ENCODE results near the gene TTC33.
"Not testable (repeated sequence)": the region's sequence is repeated elsewhere in the genome, so short reads cannot be mapped to it uniquely, and the experiment has no call there.

Gene TTC33

DNA sequence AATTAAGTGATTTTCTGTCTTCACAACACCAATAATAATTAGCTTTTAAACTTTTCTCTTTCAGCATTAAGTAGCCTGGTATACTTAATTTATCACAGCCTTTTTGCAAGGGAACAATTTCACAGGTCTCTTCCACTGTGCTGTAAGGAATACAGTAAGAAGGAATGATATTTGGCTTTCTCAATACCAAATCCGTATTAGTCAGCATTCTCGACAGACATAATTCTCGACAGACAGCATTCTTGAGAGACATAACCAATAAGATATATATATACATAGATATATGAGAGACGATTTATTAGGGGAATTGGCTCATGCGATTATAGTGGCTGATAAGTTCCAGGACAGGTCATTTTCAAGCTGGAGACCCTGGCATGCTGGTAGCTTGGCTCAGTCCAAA is 24.4 kb upstream of the TTC33 start:
- DNase-seq (ENCODE audit: low read depth in 3 of 3, low spot score in 1 of 3), result no peak

DNA sequence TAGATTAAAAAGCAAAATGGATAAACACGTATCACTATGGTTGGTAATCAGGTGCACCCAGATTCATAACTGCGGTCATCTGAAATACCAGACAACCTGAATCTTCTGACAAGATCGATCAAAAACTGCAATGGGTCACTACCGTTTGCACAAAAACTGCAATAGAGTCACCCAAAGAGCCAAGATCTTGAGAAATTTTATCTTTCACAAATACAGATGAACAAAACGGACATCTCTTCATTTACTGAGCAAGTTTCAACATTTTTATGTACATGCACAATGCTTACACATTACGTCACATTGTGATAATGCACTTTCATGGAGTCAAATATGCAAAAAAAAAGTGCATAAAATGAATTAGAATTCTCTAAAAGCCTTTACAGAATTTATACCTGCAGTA is 23.8 kb upstream of the TTC33 start:
- DNase-seq (ENCODE audit: low read depth in 3 of 3, low spot score in 1 of 3), result no peak

DNA sequence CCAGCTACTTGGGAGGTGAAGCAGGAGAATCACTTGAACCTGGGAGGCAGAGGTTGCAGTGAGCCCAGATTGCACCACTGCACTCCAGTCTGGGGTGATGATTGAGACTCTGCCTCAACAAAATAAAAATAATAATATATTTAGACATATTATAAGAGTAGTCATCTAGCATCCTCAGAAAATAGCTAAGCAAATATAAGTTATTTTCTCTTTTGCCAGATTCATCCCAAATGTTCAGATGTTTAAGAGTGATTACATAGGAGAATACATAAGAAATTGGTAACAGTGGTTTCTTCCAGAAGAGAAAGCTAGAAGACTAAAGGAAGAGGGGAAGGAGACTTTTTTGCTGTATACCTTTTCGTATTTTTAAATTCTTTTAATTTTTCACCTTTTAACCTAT is 22.4 kb upstream of the TTC33 start:
- no peak for DNase-seq (ENCODE audit: low read depth in 3 of 3, low spot score in 1 of 3)

DNA sequence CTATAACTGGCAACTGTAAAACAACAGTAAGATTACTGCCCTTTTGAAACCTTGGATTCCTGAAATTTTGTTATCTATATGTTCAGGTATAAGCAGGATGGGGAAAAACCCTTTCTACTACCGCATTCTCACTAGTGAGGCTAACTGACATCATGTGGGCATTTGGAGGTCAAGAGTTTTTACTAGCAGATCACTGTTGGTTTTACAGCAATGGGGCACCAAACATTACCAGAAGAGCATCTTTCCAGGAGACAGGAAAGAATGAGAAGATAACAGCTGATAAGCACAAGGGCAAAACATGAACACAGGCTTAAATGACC is 20.9 kb upstream of the TTC33 start:
- DNase-seq (ENCODE audit: low read depth in 3 of 3, low spot score in 1 of 3), result no peak

DNA sequence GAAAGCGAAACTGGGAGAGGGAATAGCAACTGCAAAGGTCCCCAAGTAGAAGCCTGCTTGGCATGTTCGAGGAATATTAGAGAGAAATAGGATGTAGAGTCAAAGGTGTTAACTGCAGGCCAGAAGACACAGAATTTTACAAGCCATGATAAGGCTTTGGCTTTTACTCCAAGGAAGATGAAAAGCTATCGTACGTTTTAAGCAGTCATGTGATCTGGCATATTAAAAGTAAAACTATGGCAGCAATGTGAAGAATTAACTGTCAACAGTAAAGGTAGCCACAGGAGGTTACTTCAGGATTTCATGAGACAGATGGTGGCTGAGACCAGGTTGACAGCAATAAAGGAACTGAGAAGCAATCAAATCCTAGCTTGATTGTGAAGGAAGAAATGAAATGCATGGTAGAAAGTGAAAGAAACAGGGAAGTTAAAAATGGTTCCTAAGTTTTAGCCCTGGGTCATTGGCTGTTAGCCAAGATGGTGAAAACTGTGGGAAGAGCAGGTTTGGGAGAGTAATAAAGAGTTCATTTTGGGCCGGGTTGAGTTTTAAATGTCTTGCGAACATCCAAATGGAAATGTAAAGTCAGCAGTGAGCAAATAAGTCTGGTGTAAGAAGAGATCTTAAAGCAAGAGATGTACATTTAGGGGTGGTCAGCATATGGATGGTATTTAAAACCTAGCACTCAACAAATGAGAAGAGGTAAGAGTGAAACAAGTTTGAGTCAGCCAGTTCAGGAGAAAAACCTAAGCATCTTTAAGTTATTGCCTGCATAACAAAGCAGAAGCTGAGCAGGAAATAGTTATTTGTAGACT is 20.3 kb upstream of the TTC33 start:
- DNase-seq (ENCODE audit: low read depth in 3 of 3, low spot score in 1 of 3), result no peak

DNA sequence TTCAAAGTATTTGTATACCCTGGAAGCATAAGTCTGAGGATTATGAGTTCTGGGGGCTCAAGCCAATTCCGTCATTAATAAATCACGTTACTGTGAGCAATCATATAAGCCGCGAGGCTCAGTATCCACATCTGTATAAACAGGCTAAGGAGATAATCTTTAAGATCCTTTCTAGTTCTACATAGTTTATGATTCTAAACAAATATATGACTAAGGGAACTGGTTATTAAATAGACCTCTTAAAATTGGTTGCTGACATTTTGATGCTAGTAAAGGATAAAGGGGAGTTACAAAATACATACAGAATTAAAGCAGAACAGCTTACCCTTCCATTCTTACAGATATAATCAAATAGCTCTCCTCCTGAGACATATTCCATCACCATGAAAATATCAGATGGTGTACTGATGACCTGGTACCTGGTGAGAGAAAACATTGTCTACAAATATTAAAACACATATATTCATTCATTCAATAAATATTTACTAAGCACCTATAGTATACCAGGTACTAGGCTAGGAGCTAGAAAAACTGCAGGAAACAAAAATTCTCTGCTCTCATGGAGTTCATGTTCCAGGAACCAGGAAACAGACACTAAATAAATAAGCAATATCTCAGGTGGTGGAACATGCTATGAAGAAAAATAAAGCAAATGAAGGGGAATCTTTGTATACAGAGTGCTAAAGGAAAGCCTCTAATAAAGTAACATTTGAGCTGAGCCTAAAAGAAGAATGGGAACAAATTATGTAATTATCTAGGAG is 19.5 kb upstream of the TTC33 start:
- DNase-seq (ENCODE audit: low read depth in 3 of 3, low spot score in 1 of 3), result no peak

DNA sequence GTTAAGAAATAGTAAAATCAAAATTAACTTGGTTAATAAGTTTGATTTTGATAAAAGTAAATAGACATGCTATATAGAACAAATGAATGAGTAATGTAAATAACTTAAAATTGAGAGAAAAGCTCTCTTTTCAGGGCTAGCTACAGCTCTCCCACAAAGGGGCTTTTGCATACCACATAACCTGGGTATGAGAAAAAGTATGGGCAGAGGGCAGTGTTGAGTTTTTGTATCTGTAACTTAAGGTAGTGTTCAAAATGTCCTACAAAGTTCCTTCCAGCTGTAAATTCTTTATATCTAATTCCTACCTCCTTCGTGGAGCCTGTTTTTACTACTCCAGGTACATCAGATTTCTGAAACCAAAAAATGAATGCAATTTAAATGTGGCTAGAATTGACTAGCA is 18.9 kb upstream of the TTC33 start:
- no peak for DNase-seq (ENCODE audit: low read depth in 3 of 3, low spot score in 1 of 3)

DNA sequence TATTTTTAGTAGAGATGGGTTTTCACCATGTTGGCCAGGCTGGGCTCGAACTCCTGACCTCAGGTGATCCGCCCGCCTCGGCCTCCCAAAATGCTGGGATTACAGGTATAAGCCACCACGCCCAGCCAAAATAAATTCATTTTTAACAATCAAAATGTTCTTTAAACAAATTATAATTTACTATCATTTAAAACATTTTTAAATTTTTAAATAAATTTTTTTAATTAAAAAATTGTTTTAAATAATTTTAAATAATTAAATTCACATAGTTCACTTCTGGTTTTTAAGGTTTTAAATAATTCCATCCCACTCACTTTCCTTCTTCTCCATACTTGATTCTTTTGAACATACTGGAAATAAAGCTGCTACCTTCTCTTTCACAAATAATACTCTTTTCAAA is 15.0 kb upstream of the TTC33 start:
- no peak for DNase-seq (ENCODE audit: low read depth in 3 of 3, low spot score in 1 of 3)

DNA sequence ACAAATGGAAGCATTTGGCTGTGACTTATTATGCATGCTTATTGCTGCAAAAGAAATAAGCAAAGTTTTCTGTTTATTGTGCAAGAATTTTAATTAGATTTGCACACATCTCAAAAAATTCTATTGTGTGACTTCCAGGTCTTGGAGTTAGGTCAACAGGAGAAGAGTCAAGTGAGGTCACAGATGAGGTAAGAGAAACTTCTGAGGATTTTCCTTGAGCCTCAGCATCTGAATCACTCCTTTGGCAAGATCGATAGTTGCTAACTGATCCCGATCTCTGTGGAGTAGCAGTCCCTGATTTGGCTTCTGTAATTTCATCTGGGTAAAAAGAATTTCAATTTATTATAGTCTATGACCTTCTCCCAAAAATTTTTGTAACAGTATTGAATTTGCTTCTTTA is 6.9 kb upstream of the TTC33 start:
- DNase-seq (ENCODE audit: low read depth in 3 of 3, low spot score in 1 of 3), result no peak

DNA sequence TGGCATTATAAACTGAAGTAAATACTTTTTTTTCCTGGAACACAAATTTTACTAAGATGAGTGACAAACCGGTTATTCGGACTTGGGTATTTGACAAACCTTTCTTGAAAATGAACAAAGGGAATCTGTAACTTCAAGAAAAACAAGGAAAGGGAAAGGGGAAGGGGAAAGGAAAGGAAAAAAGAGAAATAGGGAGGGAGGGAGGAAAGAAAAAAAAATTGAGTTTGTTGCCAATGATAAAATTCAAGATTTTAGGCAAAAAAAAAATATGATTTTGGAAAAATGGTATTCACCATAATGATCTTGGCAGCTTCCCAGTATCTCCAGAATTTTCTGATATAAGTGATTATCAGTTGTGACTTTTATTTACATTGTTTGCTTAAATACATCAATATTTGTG is 1.6 kb upstream of the TTC33 start:
- DNase-seq (ENCODE audit: low read depth in 3 of 3, low spot score in 1 of 3), result no peak

DNA sequence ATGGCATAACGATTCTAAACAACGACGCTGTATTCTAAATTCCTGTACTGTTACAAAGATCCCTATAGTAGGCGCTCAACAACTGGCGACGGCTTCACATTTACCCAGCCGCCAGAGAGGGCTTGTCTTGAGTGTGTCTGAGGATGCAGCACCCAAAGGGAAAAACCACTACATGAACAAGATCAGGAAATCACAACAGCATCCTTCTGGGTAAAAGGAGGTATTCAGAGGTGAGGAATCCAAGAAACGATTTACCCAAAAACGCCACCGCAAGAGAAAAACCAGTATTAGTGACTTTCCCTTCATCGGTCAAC is 711 bp downstream of the TTC33 start:
- peak; percentile 15 to 38 (median 38) for DNase-seq (ENCODE audit: low read depth in 3 of 3, low spot score in 1 of 3)

DNA sequence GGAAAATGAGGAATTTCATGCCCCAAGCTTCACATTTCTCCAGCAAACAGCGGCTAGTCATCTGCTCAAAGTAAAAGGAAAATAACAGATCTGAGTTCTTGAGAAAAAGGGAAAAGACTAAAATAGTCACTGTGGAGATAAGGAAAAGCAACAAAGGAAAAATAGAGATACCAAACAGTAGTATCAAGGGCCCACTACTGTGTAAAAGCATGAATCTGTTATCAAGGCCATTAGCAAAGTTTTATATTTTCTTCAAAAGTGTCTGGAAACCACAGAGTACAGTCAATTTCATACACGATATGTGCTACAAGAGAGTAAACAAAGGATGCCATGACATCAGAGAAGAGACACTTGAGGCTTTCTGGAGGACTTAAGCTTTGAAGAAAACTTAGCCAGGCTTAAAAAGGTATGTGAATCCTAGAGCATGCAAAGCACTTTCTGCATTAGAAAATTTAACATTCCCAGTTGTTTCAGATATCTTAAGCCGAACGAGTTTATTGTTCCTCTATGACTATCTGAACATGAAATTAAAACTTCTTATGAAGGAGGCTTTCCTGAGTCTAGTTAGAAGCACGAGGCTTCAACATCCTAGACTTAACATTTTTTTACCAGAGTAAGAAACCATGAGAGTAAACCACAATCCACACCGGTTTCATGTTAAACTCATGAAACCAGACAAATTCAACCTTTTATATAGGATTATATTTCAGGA is 1.2 kb downstream of the TTC33 start:
- no peak for DNase-seq (ENCODE audit: low read depth in 3 of 3, low spot score in 1 of 3)

DNA sequence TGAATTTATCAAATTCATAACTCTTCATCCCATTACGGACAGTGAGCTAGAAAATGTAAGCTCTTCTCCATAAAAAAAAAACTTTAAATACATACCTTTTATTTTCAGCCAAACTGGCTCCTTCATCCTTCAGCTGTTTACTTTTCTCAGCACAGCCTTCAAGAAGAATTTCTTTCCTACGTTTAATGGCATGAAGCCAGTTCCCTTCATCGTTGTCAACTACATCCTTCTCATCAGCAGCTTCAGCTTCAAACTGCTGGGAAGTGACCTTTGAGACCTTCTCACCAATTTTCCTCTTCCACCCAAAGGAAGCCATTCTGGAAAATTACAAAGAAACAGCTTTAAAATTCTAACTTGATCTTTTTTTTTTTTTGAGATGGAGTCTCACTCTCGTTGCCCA is 9.1 kb downstream of the TTC33 start:
- DNase-seq (ENCODE audit: low read depth in 3 of 3, low spot score in 1 of 3), result no peak

DNA sequence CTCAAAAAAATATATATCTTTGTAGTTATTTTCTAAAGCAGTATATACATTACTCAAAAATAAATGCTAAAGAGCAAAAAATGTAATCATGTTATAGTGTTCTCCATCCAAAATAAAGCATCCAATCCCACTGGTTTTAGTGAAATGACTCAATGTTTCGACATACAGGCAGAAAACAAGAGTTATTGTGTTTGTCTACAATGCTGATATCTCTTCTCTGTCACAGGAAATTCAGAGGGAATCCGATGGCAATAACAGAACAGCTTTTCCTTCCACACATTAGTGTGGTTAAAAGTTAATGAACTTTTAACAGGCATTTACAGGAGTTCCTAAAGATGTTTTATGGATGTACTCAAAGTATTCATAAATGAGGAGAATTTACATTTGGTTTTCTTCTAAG is 12.0 kb downstream of the TTC33 start:
- DNase-seq (ENCODE audit: low read depth in 3 of 3, low spot score in 1 of 3), result no peak

DNA sequence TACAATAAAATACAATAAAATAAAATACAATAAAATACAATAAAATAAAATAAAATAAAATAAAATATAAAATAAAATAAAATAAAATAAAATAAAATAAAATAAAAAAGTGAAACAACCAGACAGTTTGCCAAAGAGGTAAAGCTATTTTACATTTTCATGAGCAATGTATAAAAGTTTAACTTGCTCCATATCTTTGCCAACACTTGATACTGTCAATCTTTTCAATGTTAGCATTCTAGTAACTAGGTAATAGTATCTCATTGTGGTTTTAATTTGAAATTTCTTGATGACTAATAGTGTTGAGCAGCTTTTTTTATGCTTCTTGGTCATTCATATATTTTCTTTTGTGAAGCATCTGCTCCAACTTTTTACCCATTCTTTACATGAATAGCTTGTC is 17.3 kb downstream of the TTC33 start:
- no peak for DNase-seq (ENCODE audit: low read depth in 3 of 3, low spot score in 1 of 3)

DNA sequence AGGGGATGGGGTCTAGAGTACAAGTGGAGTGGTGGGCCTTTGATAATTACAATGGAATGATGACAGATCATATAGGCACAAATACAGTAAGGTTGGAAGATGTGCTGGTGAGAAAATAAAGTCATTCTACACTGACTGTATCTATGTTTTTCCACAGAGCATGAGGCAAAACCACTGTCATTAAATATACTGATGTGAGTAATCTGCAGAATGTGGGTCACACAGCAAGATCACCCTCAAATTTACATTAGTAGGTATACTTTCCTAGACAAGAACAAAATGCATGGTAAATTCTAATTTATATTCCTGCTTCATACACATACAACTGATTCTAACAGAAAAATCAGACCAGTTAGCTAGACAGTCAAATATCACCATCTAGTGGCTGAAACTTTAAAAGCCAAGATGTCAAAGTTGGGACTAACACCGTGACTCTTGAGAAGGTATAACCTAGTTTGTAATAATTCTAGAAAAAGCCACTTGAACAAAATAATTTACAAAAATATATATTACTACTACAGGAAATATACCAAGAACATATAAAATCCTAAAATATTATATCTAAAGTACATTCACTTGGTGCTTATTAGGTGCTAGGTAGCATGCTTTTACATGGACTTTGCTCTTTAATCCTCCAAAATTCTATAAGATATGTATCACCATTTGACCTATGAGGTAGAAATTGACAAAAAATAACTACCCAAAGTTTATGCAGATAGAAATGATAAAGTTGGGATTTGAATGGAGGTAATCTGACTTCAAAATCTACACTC is 19.5 kb downstream of the TTC33 start:
- no peak for DNase-seq (ENCODE audit: low read depth in 3 of 3, low spot score in 1 of 3)

DNA sequence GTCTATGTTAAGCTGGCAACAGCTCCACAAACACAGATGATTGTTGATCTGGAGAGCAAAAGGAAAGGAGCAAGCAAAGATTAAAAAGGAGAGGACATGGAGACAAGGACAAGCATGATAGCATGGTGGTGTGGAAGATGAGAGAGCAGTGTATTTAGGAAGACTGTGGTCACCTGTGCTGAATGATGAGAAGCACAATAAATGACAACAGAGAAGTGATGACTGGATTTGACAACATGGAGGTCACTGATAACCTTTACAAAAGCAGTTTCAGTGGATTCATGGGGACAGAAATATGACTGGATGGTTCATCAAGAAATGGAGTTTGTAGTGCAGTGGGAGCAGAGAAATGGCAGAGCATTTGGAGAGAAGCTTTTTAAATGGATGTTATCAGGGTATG is 20.2 kb downstream of the TTC33 start:
- no peak for DNase-seq (ENCODE audit: low read depth in 3 of 3, low spot score in 1 of 3)

DNA sequence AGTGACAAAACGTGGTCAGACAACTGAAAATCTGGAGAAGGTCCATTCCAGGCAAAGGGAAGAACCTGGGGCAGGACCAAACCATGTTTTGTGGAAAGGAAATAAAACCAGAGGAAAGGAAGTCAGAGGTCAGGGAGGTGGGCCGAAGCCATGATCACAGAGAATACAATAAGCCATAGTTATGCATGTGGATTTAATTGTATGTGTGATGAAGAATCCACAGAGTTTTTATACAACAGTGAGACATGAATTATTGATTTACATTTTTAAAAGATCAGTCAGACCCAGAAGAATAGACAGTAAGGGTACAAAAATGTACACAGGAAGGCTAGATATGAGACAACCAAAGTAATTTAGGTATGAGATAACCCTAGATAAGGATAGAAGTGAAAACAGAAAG is 20.8 kb downstream of the TTC33 start:
- DNase-seq (ENCODE audit: low read depth in 3 of 3, low spot score in 1 of 3), result no peak

DNA sequence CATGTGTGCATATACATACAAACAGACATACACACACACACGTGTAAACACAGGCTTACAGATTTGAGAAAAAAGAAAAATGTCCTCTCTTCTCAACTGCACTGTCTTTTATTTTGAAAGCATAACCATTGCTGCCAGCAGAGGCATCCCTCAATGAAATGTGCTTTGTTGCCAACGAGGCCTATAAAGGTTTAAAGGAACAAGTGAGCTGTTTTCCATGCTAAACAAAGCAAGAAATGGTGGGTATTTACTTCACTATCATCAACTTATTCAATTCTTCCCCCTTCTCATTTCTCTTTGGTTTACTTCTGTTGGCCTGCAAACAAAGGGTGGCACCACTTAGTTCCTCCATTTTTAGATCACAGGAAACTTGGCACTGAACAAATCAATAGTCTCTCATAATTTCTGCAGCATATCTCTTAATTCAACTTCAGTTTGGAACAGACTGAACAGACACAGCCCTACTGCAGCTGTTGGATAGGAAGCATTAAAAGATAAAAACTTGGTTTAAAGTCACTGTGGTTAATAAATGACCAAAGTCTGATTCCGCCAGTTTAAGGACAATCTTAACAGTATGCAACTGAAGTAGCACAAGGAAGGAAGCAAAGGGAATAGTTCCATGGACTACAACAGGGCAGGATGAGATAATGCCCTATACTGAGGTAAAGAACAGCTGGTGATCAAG is 21.7 kb downstream of the TTC33 start:
- no peak for DNase-seq (ENCODE audit: low read depth in 3 of 3, low spot score in 1 of 3)

DNA sequence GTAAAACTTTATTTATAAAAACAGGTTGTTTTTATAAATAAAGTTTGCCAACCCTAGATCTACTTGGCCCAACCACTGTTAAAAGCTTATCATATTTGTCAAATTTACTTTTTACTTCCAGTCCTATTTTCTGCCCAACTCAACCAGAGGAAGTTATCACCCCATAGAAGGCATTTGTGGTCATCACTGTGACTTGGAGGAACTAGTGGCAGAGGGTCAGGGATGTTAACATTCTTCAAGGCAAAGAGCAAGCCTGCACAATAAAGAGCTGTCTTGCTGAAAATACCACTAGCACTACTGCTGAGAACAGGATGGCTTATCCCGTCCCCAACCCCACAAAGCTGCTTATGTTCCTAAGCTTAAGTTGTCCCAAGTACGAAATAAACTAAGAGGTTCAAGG is 22.3 kb downstream of the TTC33 start:
- no peak for DNase-seq (ENCODE audit: low read depth in 3 of 3, low spot score in 1 of 3)

DNA sequence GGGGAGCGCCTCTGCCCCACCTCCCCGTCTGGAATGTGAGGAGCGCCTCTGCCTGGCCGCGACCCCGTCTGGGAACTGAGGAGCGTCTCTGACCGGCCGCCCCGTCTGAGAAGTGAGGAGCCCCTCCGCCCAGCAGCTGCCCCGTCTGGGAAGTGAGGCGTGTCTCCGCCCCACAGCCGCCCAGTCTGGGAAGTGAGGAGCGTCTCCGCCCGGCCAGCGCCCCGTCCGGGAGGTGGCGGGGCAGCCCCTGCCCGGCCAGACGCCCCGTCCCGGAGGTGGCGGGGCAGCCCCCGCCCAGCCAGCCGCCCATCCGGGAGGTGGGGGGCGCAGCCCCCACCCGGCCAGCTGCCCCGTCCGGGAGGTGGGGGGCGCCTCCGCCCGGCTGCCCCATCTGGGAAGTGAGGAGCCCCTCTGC is 33.3 kb downstream of the TTC33 start:
- not testable (repeated sequence) for DNase-seq (ENCODE audit: low read depth in 3 of 3, low spot score in 1 of 3)

All from stimulated activated CD4-positive, alpha-beta T cell treated with anti-CD3 and anti-CD28 coated beads, TNF-alpha, amount 100 ng/mL, for 1 hour (primary cell).